Measurements from ENCODE around the gene TAF4B. TPM values are rescaled to one million over a fixed set of nuclear protein-coding genes. Genes with fewer than 3 reads are reported as not detected.
"Not testable (repeated sequence)": the region's sequence is repeated elsewhere in the genome, so short reads cannot be mapped to it uniquely, and the experiment has no call there.

TAF4B gene
- total RNA-seq, 3 donors from 2014 or later (not counting 1 experiment from before 2014, with no cell fraction given): 1.5 to 3.3 (median 1.7) TPM

- no peaks in the 10 kb centered on the region for H3K4me1 ChIP-seq (ENCODE audit: control insufficient read depth, insufficient read depth, low read length)
- no peak for TF ChIP-seq CTCF (IDR thresholded peaks at IDR 0.05)
- no peaks in the 10 kb centered on the region for H3K36me3 ChIP-seq (ENCODE audit: control insufficient read depth, insufficient read depth, low read length)
- H3K27ac Mint-ChIP-seq: no peak overlapping the region
- intact Hi-C loops (cut with micrococcal nuclease): no loop called here
- no peak for DNase-seq
- H3K9me3 Mint-ChIP-seq: no peaks in the 10 kb centered on the region
- no peaks in the 10 kb centered on the region for H3K4me1 Mint-ChIP-seq
- H3K4me3 Mint-ChIP-seq: no peak overlapping the region
- H3K36me3 Mint-ChIP-seq: no peaks in the 10 kb centered on the region
- H3K27me3 ChIP-seq (ENCODE audit: control insufficient read depth, insufficient read depth, low read length): no peaks in the 10 kb centered on the region
- no peak overlapping the region for H3K4me3 ChIP-seq (ENCODE audit: low read length)
- H3K9me3 ChIP-seq (ENCODE audit: control insufficient read depth, insufficient read depth, low read length): no peaks in the 10 kb centered on the region
- no peaks in the 10 kb centered on the region for H3K27me3 Mint-ChIP-seq (ENCODE audit: low read depth in 2 of 2)
- WGBS (ENCODE audit: insufficient coverage): 68% methylated on average over 3 of the region's 3 CpGs
- ATAC-seq: no peak
- H3K27ac ChIP-seq (ENCODE audit: low read length): no peak overlapping the region
These were observed 75.4 kb downstream of the TAF4B start for GRCh38 chr18:26301681-26302080.

DNA sequence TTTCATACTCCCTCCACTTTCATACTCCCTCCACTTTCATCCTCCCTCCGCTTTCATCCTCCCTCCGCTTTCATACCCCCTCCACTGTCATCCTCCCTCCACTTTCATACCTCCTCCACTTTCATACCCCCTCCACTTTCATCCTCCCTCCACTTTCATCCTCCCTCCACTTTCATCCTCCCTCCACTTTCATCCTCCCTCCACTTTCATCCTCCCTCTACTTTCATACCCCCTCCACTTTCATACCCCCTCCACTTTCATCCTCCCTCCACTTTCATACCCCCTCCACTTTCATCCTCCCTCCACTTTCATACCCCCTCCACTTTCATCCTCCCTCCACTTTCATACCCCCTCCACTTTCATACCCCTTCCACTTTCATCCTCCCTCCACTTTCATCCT is 77.0 kb downstream of the TAF4B start:
- DNase-seq; H3K4me1 ChIP-seq (ENCODE audit: control insufficient read depth, insufficient read depth, low read length); H3K27me3 Mint-ChIP-seq (ENCODE audit: low read depth in 2 of 2); H3K4me3 Mint-ChIP-seq; H3K27ac ChIP-seq (ENCODE audit: low read length); H3K9me3 ChIP-seq (ENCODE audit: control insufficient read depth, insufficient read depth, low read length); H3K27ac Mint-ChIP-seq; H3K36me3 ChIP-seq (ENCODE audit: control insufficient read depth, insufficient read depth, low read length); H3K4me1 Mint-ChIP-seq; intact Hi-C loops (cut with micrococcal nuclease); ATAC-seq; H3K27me3 ChIP-seq (ENCODE audit: control insufficient read depth, insufficient read depth, low read length); H3K36me3 Mint-ChIP-seq; H3K9me3 Mint-ChIP-seq; H3K4me3 ChIP-seq (ENCODE audit: low read length): not testable (repeated sequence)
- WGBS (ENCODE audit: insufficient coverage): 97% methylated on average over 2 of the region's 2 CpGs

- ATAC-seq (no peak), DNase-seq (no peak)
- H3K27ac Mint-ChIP-seq: no peak overlapping the region
- no peaks in the 10 kb centered on the region for H3K9me3 Mint-ChIP-seq
- intact Hi-C loops (cut with micrococcal nuclease): no loop called here
- H3K27ac ChIP-seq (ENCODE audit: low read length): no peak overlapping the region
- H3K4me3 ChIP-seq (ENCODE audit: low read length): no peak overlapping the region
- no peaks in the 10 kb centered on the region for H3K4me1 Mint-ChIP-seq
- H3K4me1 ChIP-seq (ENCODE audit: control insufficient read depth, insufficient read depth, low read length): no peaks in the 10 kb centered on the region
- WGBS (ENCODE audit: insufficient coverage): no CpG with 5 or more reads among the region's 1 CpG
- H3K27me3 Mint-ChIP-seq (ENCODE audit: low read depth in 2 of 2): no peaks in the 10 kb centered on the region
- H3K27me3 ChIP-seq (ENCODE audit: control insufficient read depth, insufficient read depth, low read length): no peaks in the 10 kb centered on the region
- no peaks in the 10 kb centered on the region for H3K36me3 ChIP-seq (ENCODE audit: control insufficient read depth, insufficient read depth, low read length)
- no peak for TF ChIP-seq CTCF (IDR thresholded peaks at IDR 0.05)
- no peak overlapping the region for H3K4me3 Mint-ChIP-seq
- H3K9me3 ChIP-seq (ENCODE audit: control insufficient read depth, insufficient read depth, low read length): no peaks in the 10 kb centered on the region
- no peaks in the 10 kb centered on the region for H3K36me3 Mint-ChIP-seq
These were observed 78.3 kb downstream of the TAF4B start for GRCh38 chr18:26304511-26304910.

DNA sequence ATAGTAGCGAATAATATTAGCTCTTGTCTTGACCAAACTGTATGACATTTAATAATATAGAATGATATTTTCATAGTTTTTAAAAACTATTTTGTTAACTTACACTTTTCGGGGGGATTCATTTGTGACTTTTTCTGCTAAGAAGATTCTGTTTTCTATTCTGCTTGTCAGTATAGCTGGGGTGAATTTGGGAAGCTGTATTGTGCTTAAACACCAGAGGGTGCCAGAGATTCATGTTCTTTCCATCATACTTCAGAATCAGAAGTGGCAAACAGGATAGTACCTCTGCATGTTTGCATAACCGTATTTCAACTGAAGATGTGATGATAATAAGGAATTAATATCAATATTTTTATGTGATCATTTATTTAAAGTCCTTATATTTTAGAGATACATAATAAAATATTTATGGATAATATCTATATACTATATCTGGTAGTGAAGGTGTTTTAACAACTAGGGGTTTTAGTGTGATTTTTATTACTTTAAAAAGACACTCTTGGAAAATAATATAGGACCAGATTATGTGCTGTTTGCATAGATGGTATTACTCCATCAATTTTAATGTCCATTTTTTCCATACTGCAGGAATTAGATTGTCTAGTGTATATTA is 81.0 kb downstream of the TAF4B start:
- Histone ChIP-seq H3K36me3 (ENCODE audit: control insufficient read depth, insufficient read depth, low read length) (no peaks in the 10 kb centered on the region), H3K4me1 (ENCODE audit: control insufficient read depth, insufficient read depth, low read length) (no peaks in the 10 kb centered on the region), H3K9me3 (ENCODE audit: control insufficient read depth, insufficient read depth, low read length) (no peaks in the 10 kb centered on the region), H3K27me3 (ENCODE audit: control insufficient read depth, insufficient read depth, low read length) (no peaks in the 10 kb centered on the region), H3K27ac (ENCODE audit: low read length) (no peak overlapping the region), H3K4me3 (ENCODE audit: low read length) (no peak overlapping the region)
- Mint-ChIP-seq H3K9me3 (no peaks in the 10 kb centered on the region), H3K4me1 (no peaks in the 10 kb centered on the region), H3K27me3 (ENCODE audit: low read depth in 2 of 2) (no peaks in the 10 kb centered on the region), H3K4me3 (no peak overlapping the region), H3K27ac (no peak overlapping the region), H3K36me3 (no peaks in the 10 kb centered on the region)
- DNase-seq (peak in 1 of 2 donors; percentile 44), ATAC-seq (peak in 1 of 3 donors; percentile 40)
- intact Hi-C loops (cut with micrococcal nuclease): no loop called here
- TF ChIP-seq CTCF (IDR thresholded peaks at IDR 0.05): peak; percentile 17
- WGBS (ENCODE audit: insufficient coverage): no CpG with 5 or more reads among the region's 3 CpGs
